HepG2 (cell line): ENCODE results near the gene ADAMTSL3.

ENCODE experiments used
- GABPA ChIP-seq, 2 experiments: IDR thresholded peaks; 2 replicates each; pipeline ENCODE4 v1.6.1; 2011 to 2016; ENCODE audit warnings: low read depth in 2 of 2, low read length in 1 of 2, missing biosample characterization in 1 of 2, missing genetic modification characterization in 1 of 2
- GABPB1 ChIP-seq: IDR thresholded peaks from 2 replicates; pipeline ENCODE4 v1.6.1; 2016; ENCODE audit warnings: mild to moderate bottlenecking, missing genetic modification reagents, moderate library complexity, missing compliant biosample characterization
- KAT7 ChIP-seq: IDR thresholded peaks from 2 replicates; pipeline ENCODE4 v1.6.1; 2018; ENCODE audit warnings: borderline replicate concordance, missing compliant biosample characterization
- MEIS2 ChIP-seq: sonication (generic); formaldehyde crosslinking; IDR thresholded peaks from 2 replicates; pipeline ENCODE4 v1.9.0; 2021; ENCODE audit warnings: mild to moderate bottlenecking, missing genetic modification reagents
- NR2C2 ChIP-seq: sonication (generic); formaldehyde crosslinking; IDR thresholded peaks from 2 replicates; pipeline ENCODE4 v1.4.0; 2020; ENCODE audit warnings: missing genetic modification reagents, mild to moderate bottlenecking, moderate library complexity, borderline replicate concordance
- REST ChIP-seq, 2 experiments: IDR thresholded peaks; 2 replicates each; pipeline ENCODE4 v1.6.1; 2011 to 2012; ENCODE audit warnings: low read length in 2 of 2, borderline replicate concordance in 1 of 2, low read depth in 1 of 2, mild to moderate bottlenecking in 1 of 2, moderate library complexity in 1 of 2
- ZNF138 ChIP-seq: sonication (generic); formaldehyde crosslinking; IDR thresholded peaks from 2 replicates; pipeline ENCODE4 v1.5.0; 2020; ENCODE audit warnings: mild to moderate bottlenecking, low read depth, missing genetic modification reagents
- ZSCAN20 ChIP-seq: sonication (generic); formaldehyde crosslinking; IDR thresholded peaks from 2 replicates; pipeline ENCODE4 v1.4.0; 2020; ENCODE audit warnings: missing genetic modification reagents, mild to moderate bottlenecking, borderline replicate concordance

GRCh38 chr15:83919319-83919830 is 265.5 kb downstream of the ADAMTSL3 start:
- no peak for TF ChIP-seq REST (IDR thresholded peaks at IDR 0.05; ENCODE audit: borderline replicate concordance in 1 of 2, low read depth in 1 of 2, low read length in 2 of 2)
- TF ChIP-seq KAT7 (CRISPR knock-in tag), result no peak
- TF ChIP-seq ZNF138, result no peak
- no peak for TF ChIP-seq GABPA (IDR thresholded peaks at IDR 0.05; ENCODE audit: low read depth, low read length)
- TF ChIP-seq GABPA (CRISPR knock-in tag; IDR thresholded peaks at IDR 0.05; ENCODE audit: low read depth), result no peak
- no peak for TF ChIP-seq ZSCAN20 (CRISPR knock-in tag)
- TF ChIP-seq MEIS2, result no peak
- TF ChIP-seq NR2C2, result no peak
- no peak for TF ChIP-seq GABPB1 (CRISPR knock-in tag)
